Measurements from ENCODE around the gene ADAMTSL3. TPM values are rescaled to one million over a fixed set of nuclear protein-coding genes. Genes with fewer than 3 reads are reported as not detected.
"Not testable (repeated sequence)": the region's sequence is repeated elsewhere in the genome, so short reads cannot be mapped to it uniquely, and the experiment has no call there.

The ADAMTSL3 gene
- polyA plus RNA-seq, 1 donor = 8.0 TPM

GRCh38 chr15:84063674-84064073 lies 409.8 kb downstream of the ADAMTSL3 start:
- DNase-seq; H3K4me3 ChIP-seq (ENCODE audit: low read length); H3K27me3 ChIP-seq (ENCODE audit: control insufficient read depth, insufficient read depth, low read length); H3K9me3 ChIP-seq (ENCODE audit: control insufficient read depth, low read depth, low read length); H3K4me1 ChIP-seq (ENCODE audit: control insufficient read depth, insufficient read depth, low read length); H3K27ac ChIP-seq (ENCODE audit: low read length); H3K36me3 ChIP-seq (ENCODE audit: control insufficient read depth, insufficient read depth, low read length): not testable (repeated sequence)
- no CpG with 5 or more reads among the region's 2 CpGs for WGBS (ENCODE audit: insufficient coverage, low lambda C conversion rate)

GRCh38 chr15:84068674-84069073 lies 414.8 kb downstream of the ADAMTSL3 start:
- not testable (repeated sequence) for H3K9me3 ChIP-seq (ENCODE audit: control insufficient read depth, low read depth, low read length); H3K4me3 ChIP-seq (ENCODE audit: low read length); H3K27ac ChIP-seq (ENCODE audit: low read length); H3K27me3 ChIP-seq (ENCODE audit: control insufficient read depth, insufficient read depth, low read length); H3K4me1 ChIP-seq (ENCODE audit: control insufficient read depth, insufficient read depth, low read length); H3K36me3 ChIP-seq (ENCODE audit: control insufficient read depth, insufficient read depth, low read length); DNase-seq
- WGBS (ENCODE audit: insufficient coverage, low lambda C conversion rate) = no CpG with 5 or more reads among the region's 2 CpGs

DNA sequence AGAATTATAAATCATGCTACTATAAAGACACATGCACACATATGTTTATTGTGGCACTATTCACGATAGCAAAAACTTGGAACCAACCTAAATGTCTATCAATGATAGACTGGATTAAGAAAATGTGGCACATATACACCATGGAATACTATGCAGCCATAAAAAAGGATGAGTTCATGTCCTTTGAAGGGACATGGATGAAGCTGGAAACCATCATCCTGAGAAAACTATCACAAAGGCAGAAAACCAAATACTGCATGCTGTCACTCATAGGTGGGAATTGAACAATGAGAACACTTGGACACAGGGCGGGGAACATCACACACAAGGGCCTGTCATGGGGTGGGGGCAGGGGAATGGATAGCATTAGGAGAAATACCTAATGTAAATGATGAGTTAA lies 424.1 kb downstream of the ADAMTSL3 start:
- not testable (repeated sequence) for H3K4me1 ChIP-seq (ENCODE audit: control insufficient read depth, insufficient read depth, low read length); DNase-seq; H3K27ac ChIP-seq (ENCODE audit: low read length); H3K36me3 ChIP-seq (ENCODE audit: control insufficient read depth, insufficient read depth, low read length); H3K4me3 ChIP-seq (ENCODE audit: low read length); H3K9me3 ChIP-seq (ENCODE audit: control insufficient read depth, low read depth, low read length)
- H3K27me3 ChIP-seq (ENCODE audit: control insufficient read depth, insufficient read depth, low read length) = peaks cover 25% of the 10 kb centered on the region
- WGBS (ENCODE audit: insufficient coverage, low lambda C conversion rate) = 57% methylated on average over 1 of the region's 2 CpGs

DNA sequence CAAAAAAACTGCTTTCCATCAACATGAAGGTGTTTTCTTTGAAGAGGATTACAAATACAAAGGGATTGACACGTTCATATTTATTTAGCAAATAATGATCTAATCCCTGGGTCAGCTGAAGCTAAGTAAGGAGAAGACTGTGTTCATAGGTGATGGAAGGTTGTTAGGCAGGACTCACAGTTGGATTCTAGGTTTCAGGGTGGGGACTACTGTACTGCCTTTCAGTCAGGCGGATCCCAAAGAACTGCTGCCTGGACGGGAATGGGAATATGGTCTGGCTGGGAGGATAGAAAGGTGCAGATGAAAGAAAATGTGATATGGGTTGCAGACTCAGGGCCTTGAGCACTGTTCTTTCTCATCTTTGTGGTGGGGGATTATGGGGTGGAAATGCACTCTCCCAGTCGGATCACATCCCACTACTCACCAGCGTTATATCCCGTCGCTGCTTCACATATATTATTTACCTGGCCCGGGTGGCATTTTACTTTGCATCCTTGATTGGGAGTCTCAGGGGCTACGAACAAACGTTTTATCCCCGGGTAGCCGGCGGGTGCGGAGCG lies 425.5 kb downstream of the ADAMTSL3 start:
- Histone ChIP-seq H3K27me3 (ENCODE audit: control insufficient read depth, insufficient read depth, low read length) (peaks cover 25% of the 10 kb centered on the region), H3K4me3 (ENCODE audit: low read length) (peak overlapping the region; percentile 39)
- H3K4me1 ChIP-seq (ENCODE audit: control insufficient read depth, insufficient read depth, low read length); H3K27ac ChIP-seq (ENCODE audit: low read length); DNase-seq; H3K9me3 ChIP-seq (ENCODE audit: control insufficient read depth, low read depth, low read length); H3K36me3 ChIP-seq (ENCODE audit: control insufficient read depth, insufficient read depth, low read length): not testable (repeated sequence)
- WGBS (ENCODE audit: insufficient coverage, low lambda C conversion rate) = 50% methylated on average over 1 of the region's 15 CpGs

DNA sequence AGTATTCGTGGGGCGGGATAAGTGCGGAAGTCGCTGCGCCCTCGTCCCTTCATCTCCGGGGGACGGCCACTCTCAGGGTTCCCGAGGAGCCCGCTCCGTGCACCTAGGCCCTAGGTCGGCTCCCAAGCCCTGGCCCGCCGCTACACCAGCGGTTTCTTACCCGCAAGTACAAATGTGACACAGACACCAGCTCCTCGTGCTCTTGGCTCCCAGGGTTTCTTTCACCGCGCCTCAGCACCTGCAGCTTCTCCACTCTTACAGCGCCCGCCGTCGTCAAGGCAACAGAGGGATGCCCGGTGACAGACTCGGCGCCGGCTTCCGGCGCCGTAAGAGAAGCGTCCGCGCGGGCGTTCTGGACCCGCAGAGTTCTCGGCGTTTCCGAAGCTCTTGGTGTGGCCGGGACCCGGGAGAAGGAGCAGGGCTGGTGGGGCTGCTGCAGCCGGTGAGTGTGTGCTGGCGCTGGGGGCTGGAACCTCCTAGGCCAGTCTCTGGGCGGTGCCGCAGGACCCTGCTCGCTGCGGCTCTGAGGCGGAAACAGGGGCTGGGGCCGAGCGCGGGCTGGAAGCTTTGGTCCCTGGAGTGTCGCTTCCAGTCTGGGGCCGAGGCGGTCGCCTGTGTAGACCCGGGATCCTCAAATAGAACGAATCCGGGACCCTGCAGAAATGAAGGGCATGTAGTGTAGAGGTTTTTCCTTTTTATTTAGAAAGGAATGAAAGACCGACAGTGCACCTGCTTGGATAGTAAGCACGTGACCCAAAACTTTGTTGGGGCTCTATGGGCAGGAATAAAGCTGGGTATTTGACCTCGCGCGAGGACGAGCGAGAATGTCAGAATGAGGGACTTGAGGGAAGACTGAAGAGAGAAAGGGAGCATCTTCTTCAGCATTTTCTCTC lies 426.2 kb downstream of the ADAMTSL3 start:
- Histone ChIP-seq H3K4me1 (ENCODE audit: control insufficient read depth, insufficient read depth, low read length) (no peaks in the 10 kb centered on the region), H3K36me3 (ENCODE audit: control insufficient read depth, insufficient read depth, low read length) (no peaks in the 10 kb centered on the region), H3K4me3 (ENCODE audit: low read length) (peak overlapping the region; percentile 39), H3K9me3 (ENCODE audit: control insufficient read depth, low read depth, low read length) (no peaks in the 10 kb centered on the region), H3K27me3 (ENCODE audit: control insufficient read depth, insufficient read depth, low read length) (peaks cover 25% of the 10 kb centered on the region), H3K27ac (ENCODE audit: low read length) (no peak overlapping the region)
- DNase-seq = peak; percentile 3 to 24
- no CpG with 5 or more reads among the region's 65 CpGs for WGBS (ENCODE audit: insufficient coverage, low lambda C conversion rate)

GRCh38 chr15:84080778-84081084 lies 426.8 kb downstream of the ADAMTSL3 start:
- WGBS (ENCODE audit: insufficient coverage, low lambda C conversion rate) = no CpG with 5 or more reads among the region's 9 CpGs
- peaks cover 25% of the 10 kb centered on the region for H3K27me3 ChIP-seq (ENCODE audit: control insufficient read depth, insufficient read depth, low read length)
- H3K4me3 ChIP-seq (ENCODE audit: low read length); H3K27ac ChIP-seq (ENCODE audit: low read length); H3K4me1 ChIP-seq (ENCODE audit: control insufficient read depth, insufficient read depth, low read length); DNase-seq; H3K36me3 ChIP-seq (ENCODE audit: control insufficient read depth, insufficient read depth, low read length); H3K9me3 ChIP-seq (ENCODE audit: control insufficient read depth, low read depth, low read length): not testable (repeated sequence)

GRCh38 chr15:84081391-84082168 lies 427.7 kb downstream of the ADAMTSL3 start:
- H3K27ac ChIP-seq (ENCODE audit: low read length) = no peak overlapping the region
- no peaks in the 10 kb centered on the region for H3K4me1 ChIP-seq (ENCODE audit: control insufficient read depth, insufficient read depth, low read length)
- H3K4me3 ChIP-seq (ENCODE audit: low read length) = no peak overlapping the region
- H3K36me3 ChIP-seq (ENCODE audit: control insufficient read depth, insufficient read depth, low read length) = no peaks in the 10 kb centered on the region
- no peak for DNase-seq
- H3K9me3 ChIP-seq (ENCODE audit: control insufficient read depth, low read depth, low read length) = no peaks in the 10 kb centered on the region
- 94% methylated on average over 3 of the region's 16 CpGs for whole genome bisulfite sequencing (ENCODE audit: insufficient coverage, low lambda C conversion rate)
- H3K27me3 ChIP-seq (ENCODE audit: control insufficient read depth, insufficient read depth, low read length) = peaks cover 25% of the 10 kb centered on the region

GRCh38 chr15:84082739-84083138 lies 428.8 kb downstream of the ADAMTSL3 start:
- Histone ChIP-seq H3K9me3 (ENCODE audit: control insufficient read depth, low read depth, low read length) (no peaks in the 10 kb centered on the region), H3K4me3 (ENCODE audit: low read length) (no peak overlapping the region), H3K36me3 (ENCODE audit: control insufficient read depth, insufficient read depth, low read length) (no peaks in the 10 kb centered on the region), H3K27me3 (ENCODE audit: control insufficient read depth, insufficient read depth, low read length) (peaks cover 25% of the 10 kb centered on the region), H3K27ac (ENCODE audit: low read length) (no peak overlapping the region), H3K4me1 (ENCODE audit: control insufficient read depth, insufficient read depth, low read length) (no peaks in the 10 kb centered on the region)
- no peak for DNase-seq
- no CpG with 5 or more reads among the region's 2 CpGs for WGBS (ENCODE audit: insufficient coverage, low lambda C conversion rate)

GRCh38 chr15:84086071-84086470 lies 432.1 kb downstream of the ADAMTSL3 start:
- not testable (repeated sequence) for H3K36me3 ChIP-seq (ENCODE audit: control insufficient read depth, insufficient read depth, low read length); H3K27ac ChIP-seq (ENCODE audit: low read length); H3K4me3 ChIP-seq (ENCODE audit: low read length); H3K9me3 ChIP-seq (ENCODE audit: control insufficient read depth, low read depth, low read length); H3K27me3 ChIP-seq (ENCODE audit: control insufficient read depth, insufficient read depth, low read length); H3K4me1 ChIP-seq (ENCODE audit: control insufficient read depth, insufficient read depth, low read length); DNase-seq
- 88% methylated on average over 1 of the region's 3 CpGs for WGBS (ENCODE audit: insufficient coverage, low lambda C conversion rate)
